NB4 (cell line): ENCODE data around the gene RTCA.

Source experiments
- POLR2A ChIP-seq: IDR thresholded peaks from 2 replicates; pipeline ENCODE4 v1.6.1; 2011; ENCODE audit warnings: mild to moderate bottlenecking; ENCODE audit not compliant: insufficient read length; ENCODE audit errors: extremely low read depth
- TF ChIP-seq, protein P1 (sequence below): IDR thresholded peaks from one replicate; pipeline ENCODE4 v1.5.1; 2012; ENCODE audit warnings: low read depth, low read length

DNA sequence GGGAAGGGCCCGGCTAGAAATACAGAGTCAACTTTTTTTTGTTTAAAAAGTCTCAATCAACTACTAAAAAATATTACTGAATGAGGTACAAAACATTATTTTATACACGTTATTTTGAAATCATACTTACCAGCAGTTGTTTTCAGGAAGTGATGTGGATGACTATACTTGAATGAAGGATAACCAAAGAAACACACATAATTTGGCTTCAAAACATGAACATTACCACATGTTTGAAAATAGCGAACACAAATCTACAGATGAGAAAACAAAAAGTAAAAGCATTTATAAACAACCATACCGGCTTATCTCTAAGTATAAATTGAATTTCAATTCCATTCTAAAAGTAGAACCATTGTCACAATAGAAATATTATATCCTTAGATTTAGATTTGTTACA is 25.4 kb upstream of the RTCA start:
- TF ChIP-seq, protein P1, sequence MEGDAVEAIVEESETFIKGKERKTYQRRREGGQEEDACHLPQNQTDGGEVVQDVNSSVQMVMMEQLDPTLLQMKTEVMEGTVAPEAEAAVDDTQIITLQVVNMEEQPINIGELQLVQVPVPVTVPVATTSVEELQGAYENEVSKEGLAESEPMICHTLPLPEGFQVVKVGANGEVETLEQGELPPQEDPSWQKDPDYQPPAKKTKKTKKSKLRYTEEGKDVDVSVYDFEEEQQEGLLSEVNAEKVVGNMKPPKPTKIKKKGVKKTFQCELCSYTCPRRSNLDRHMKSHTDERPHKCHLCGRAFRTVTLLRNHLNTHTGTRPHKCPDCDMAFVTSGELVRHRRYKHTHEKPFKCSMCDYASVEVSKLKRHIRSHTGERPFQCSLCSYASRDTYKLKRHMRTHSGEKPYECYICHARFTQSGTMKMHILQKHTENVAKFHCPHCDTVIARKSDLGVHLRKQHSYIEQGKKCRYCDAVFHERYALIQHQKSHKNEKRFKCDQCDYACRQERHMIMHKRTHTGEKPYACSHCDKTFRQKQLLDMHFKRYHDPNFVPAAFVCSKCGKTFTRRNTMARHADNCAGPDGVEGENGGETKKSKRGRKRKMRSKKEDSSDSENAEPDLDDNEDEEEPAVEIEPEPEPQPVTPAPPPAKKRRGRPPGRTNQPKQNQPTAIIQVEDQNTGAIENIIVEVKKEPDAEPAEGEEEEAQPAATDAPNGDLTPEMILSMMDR, result no peak
- no peak for TF ChIP-seq POLR2A
